ENCODE measurements around the gene DYTN. TPM values are rescaled to one million over a fixed set of nuclear protein-coding genes. Genes with fewer than 3 reads are reported as not detected.
A peak's percentile ranks its signal among the peaks of the same experiment; 100 is the strongest.

DYTN gene
- total RNA-seq, 4 donors from 2014 or later, result not detected

GRCh38 chr2:206701952-206702605 is 16.1 kb downstream of the DYTN start:
- Histone ChIP-seq H3K27me3 (no peaks in the 10 kb centered on the region), H3K4me1 (no peaks in the 10 kb centered on the region), H3K36me3 (no peaks in the 10 kb centered on the region), H3K27ac (no peak overlapping the region), H3K9me3 (no peaks in the 10 kb centered on the region), H3K4me3 (no peak overlapping the region)
- TF ChIP-seq POLR2A (IDR thresholded peaks at IDR 0.05), result no peak
- WGBS, 2 donors, result 69 to 70% methylated on average over 8 of the region's 8 CpGs
- no peak for DNase-seq (ENCODE audit: low spot score in 2 of 2)

GRCh38 chr2:206700156-206700555 is 18.0 kb downstream of the DYTN start:
- Histone ChIP-seq H3K27me3 (no peaks in the 10 kb centered on the region), H3K9me3 (no peaks in the 10 kb centered on the region), H3K36me3 (no peaks in the 10 kb centered on the region), H3K4me3 (no peak overlapping the region), H3K4me1 (no peaks in the 10 kb centered on the region), H3K27ac (no peak overlapping the region)
- DNase-seq (ENCODE audit: low spot score in 2 of 2), result no peak
- TF ChIP-seq CTCF (IDR thresholded peaks at IDR 0.05), result no peak
- no peak for TF ChIP-seq POLR2A (IDR thresholded peaks at IDR 0.05)
- no peak for TF ChIP-seq EP300 (IDR thresholded peaks at IDR 0.05)
- 33 to 39% methylated on average over 8 of the region's 8 CpGs for WGBS, 2 donors

- Histone ChIP-seq H3K27me3 (no peaks in the 10 kb centered on the region), H3K9me3 (no peaks in the 10 kb centered on the region), H3K4me1 (no peaks in the 10 kb centered on the region), H3K4me3 (no peak overlapping the region), H3K27ac (no peak overlapping the region), H3K36me3 (no peaks in the 10 kb centered on the region)
- TF ChIP-seq POLR2A (IDR thresholded peaks at IDR 0.05), result no peak
- TF ChIP-seq CTCF (IDR thresholded peaks at IDR 0.05), result no peak
- no peak for DNase-seq (ENCODE audit: low spot score in 2 of 2)
- WGBS, 2 donors, result 62% methylated on average over 3 of the region's 3 CpGs
These were observed 19.4 kb downstream of the DYTN start for GRCh38 chr2:206698811-206699210.

- TF ChIP-seq EP300 (IDR thresholded peaks at IDR 0.05) (no peak), CTCF (IDR thresholded peaks at IDR 0.05) (no peak), POLR2A (IDR thresholded peaks at IDR 0.05) (no peak)
- H3K27ac ChIP-seq, result no peak overlapping the region
- H3K9me3 ChIP-seq, result no peaks in the 10 kb centered on the region
- H3K36me3 ChIP-seq, result no peaks in the 10 kb centered on the region
- H3K4me1 ChIP-seq, result no peaks in the 10 kb centered on the region
- no peaks in the 10 kb centered on the region for H3K27me3 ChIP-seq
- DNase-seq (ENCODE audit: low spot score in 2 of 2), result no peak
- H3K4me3 ChIP-seq, result no peak overlapping the region
These were observed 21.3 kb downstream of the DYTN start for GRCh38 chr2:206696910-206697309.

GRCh38 chr2:206693399-206694137 is 24.6 kb downstream of the DYTN start:
- Histone ChIP-seq H3K9me3 (no peaks in the 10 kb centered on the region), H3K27ac (no peak overlapping the region), H3K4me3 (no peak overlapping the region), H3K4me1 (no peaks in the 10 kb centered on the region), H3K36me3 (no peaks in the 10 kb centered on the region), H3K27me3 (no peaks in the 10 kb centered on the region)
- whole genome bisulfite sequencing, 2 donors, result 27 to 32% methylated on average over 5 of the region's 5 CpGs
- peak; percentile 38 to 73 (median 57) for TF ChIP-seq CTCF (IDR thresholded peaks at IDR 0.05)
- no peak for TF ChIP-seq EP300 (IDR thresholded peaks at IDR 0.05)
- DNase-seq (ENCODE audit: low spot score in 2 of 2), result peak in 1 of 2 donors; percentile 76

All from tibial nerve (tissue), 4 donors.